K562 (cell line): ENCODE data around the gene TUB. TPM values are rescaled to one million over a fixed set of nuclear protein-coding genes. Genes with fewer than 3 reads are reported as not detected.

Experiments used
- ATAC-seq: fragments of 200-7000 bp; cut with Tn5 transposase; 3 replicates; pipeline ENCODE4 v1.9.1; 2020; ENCODE audit warnings: moderate library complexity
- BruUV-seq: library from RNA; stranded (reverse); fragments of 400-500 nt; replicated peaks from 2 replicates; lab custom pipeline; 2021; lab: Mats Ljungman, UMichigan
- CTCF ChIA-PET: fragments of 300-600 bp; formaldehyde crosslinking; extraction: SDS; loops from one replicate; lab custom pipeline; 2021; ENCODE audit warnings: low intra/inter-chr PET ratio; lab: Yijun Ruan, JAX
- POLR2A ChIA-PET: fragments of 300-600, 350-650 bp; sonication (Branson Sonifier 250); formaldehyde crosslinking; extraction: SDS; loops from one replicate; lab custom pipeline; 2021; ENCODE audit warnings: antibody characterized with exemption, inconsistent platforms; lab: Yijun Ruan, JAX
- DNase-seq, 4 experiments: peaks; one replicate each; pipeline versions ENCODE4 v3.0.0 to v3.0.0-alpha.2; 2011 to 2018; ENCODE audit warnings: low spot score in 3 of 4, mixed read lengths in 3 of 4; ENCODE audit errors: extremely low read depth in 1 of 4
- FAIRE-seq: peaks from 2 replicates; lab custom pipeline; 2011; peaks lifted over from hg19 to GRCh38; lab: Jason Lieb, UNC
- H2AFZ ChIP-seq: 2 replicates; pipeline ENCODE4 v1.6.0; 2011; ENCODE audit warnings: low read depth, low read length, control low read depth, inconsistent platforms
- H3K27ac ChIP-seq: fragments of 200-600 bp; 3 replicates; pipeline ENCODE4 v1.8.0; 2011; ENCODE audit warnings: low read depth, mild to moderate bottlenecking, control low read depth, inconsistent platforms, low read length, moderate library complexity, mixed read lengths; ENCODE audit errors: extremely low read depth
- H3K27me3 ChIP-seq, 2 experiments: fragments of 300-600 bp in 1 of 2; 2 replicates in 1 of 2; 3 replicates in 1 of 2; pipeline versions ENCODE4 v1.6.0 to v1.8.0; 2011; ENCODE audit warnings: inconsistent platforms in 2 of 2, low read length in 2 of 2, mild to moderate bottlenecking in 1 of 2, mixed read lengths in 1 of 2, moderate library complexity in 1 of 2; ENCODE audit not compliant: control insufficient read depth in 2 of 2, insufficient read depth in 2 of 2
- H3K36me3 ChIP-seq: fragments of 300-600 bp; 3 replicates; pipeline ENCODE4 v1.8.0; 2011; ENCODE audit warnings: mild to moderate bottlenecking, low read length, inconsistent platforms; ENCODE audit not compliant: control insufficient read depth, insufficient read depth
- H3K4me1 ChIP-seq, 2 experiments: fragments of 200-600 bp in 1 of 2; replicated peaks in 1 of 2; 2 replicates in 1 of 2; 3 replicates in 1 of 2; pipeline versions ENCODE4 v1.5.1 to v1.8.0; 2011; ENCODE audit warnings: inconsistent platforms in 2 of 2, low read length in 2 of 2, mild to moderate bottlenecking in 1 of 2, mixed read lengths in 1 of 2, moderate library complexity in 1 of 2; ENCODE audit not compliant: control insufficient read depth in 2 of 2, insufficient read depth in 2 of 2
- H3K4me2 ChIP-seq: 2 replicates; pipeline ENCODE4 v1.6.1; 2011; ENCODE audit warnings: low read length, control low read depth, inconsistent platforms, mixed read lengths; ENCODE audit not compliant: insufficient read depth
- H3K4me3 ChIP-seq: fragments of 200-600 bp; sonication (generic), shearing (Covaris generic); 2 replicates; pipeline ENCODE4 v1.5.1; 2016; ENCODE audit warnings: control low read depth, inconsistent platforms
- H3K79me2 ChIP-seq: fragments of 200-600 bp; 3 replicates; pipeline ENCODE4 v1.8.0; 2011; ENCODE audit warnings: low read length, inconsistent platforms; ENCODE audit not compliant: control insufficient read depth, insufficient read depth
- H3K9ac ChIP-seq, 2 experiments: 2 replicates each; pipeline versions ENCODE4 v1.6.0 to v1.6.1; 2011; ENCODE audit warnings: low read depth in 2 of 2, low read length in 2 of 2, control low read depth in 1 of 2, inconsistent platforms in 1 of 2, mild to moderate bottlenecking in 1 of 2, mixed read lengths in 1 of 2; ENCODE audit not compliant: insufficient read depth in 1 of 2
- H3K9me1 ChIP-seq: one replicate; pipeline ENCODE4 v1.6.0; 2011; ENCODE audit warnings: inconsistent platforms, mild to moderate bottlenecking, low read length, moderate library complexity; ENCODE audit not compliant: control insufficient read depth, insufficient read depth
- H3K9me3 ChIP-seq: replicated peaks from 2 replicates; pipeline ENCODE4 v1.5.1; 2011; ENCODE audit warnings: low read depth, low read length, inconsistent platforms; ENCODE audit not compliant: control insufficient read depth, insufficient read depth
- H4K20me1 ChIP-seq: replicated peaks from 2 replicates; pipeline ENCODE4 v1.6.1; 2011; ENCODE audit warnings: low read length, inconsistent platforms, mixed read lengths; ENCODE audit not compliant: control insufficient read depth, insufficient read depth
- BCLAF1 ChIP-seq, 2 experiments: fragments of 450-650 bp in 1 of 2; IDR thresholded peaks; 2 replicates each; pipeline ENCODE4 v1.6.1; 2011 to 2017; ENCODE audit warnings: low read depth in 2 of 2, antibody characterized with exemption in 1 of 2, borderline replicate concordance in 1 of 2, low read length in 1 of 2, mild to moderate bottlenecking in 1 of 2, mixed read lengths in 1 of 2; ENCODE audit not compliant: control insufficient read depth in 1 of 2
- EGR1 ChIP-seq: fragments of 450-650 bp; conservative IDR thresholded peaks from 2 replicates; pipeline ENCODE4 v1.6.1; 2017; ENCODE audit warnings: mild to moderate bottlenecking
- GABPA ChIP-seq: fragments of 200-800 bp; sonication (Bioruptor generic); conservative IDR thresholded peaks from 2 replicates; pipeline ENCODE4 v1.6.1; 2016; ENCODE audit warnings: low read depth, missing genetic modification characterization, missing compliant biosample characterization
- RBM39 ChIP-seq: fragments of 200-400 bp; formaldehyde crosslinking; optimal IDR thresholded peaks from 2 replicates; pipeline ENCODE3; 2018; ENCODE audit warnings: low read depth, low read length
- SIN3B ChIP-seq: fragments of 450-650 bp; IDR thresholded peaks from 2 replicates; pipeline ENCODE4 v1.6.1; 2017; ENCODE audit warnings: low read depth, mild to moderate bottlenecking, moderate library complexity
- USF2 ChIP-seq: sonication (generic); formaldehyde crosslinking; IDR thresholded peaks from 2 replicates; pipeline ENCODE4 v1.5.0; 2020; ENCODE audit warnings: missing genetic modification reagents
- ZNF280A ChIP-seq: fragments of 450-650 bp; IDR thresholded peaks from 2 replicates; pipeline ENCODE4 v1.6.1; 2018; ENCODE audit warnings: mild to moderate bottlenecking, low read depth; ENCODE audit not compliant: partially characterized antibody
- ZNF584 ChIP-seq: fragments of 200-800 bp; sonication (Bioruptor generic); IDR thresholded peaks from 2 replicates; pipeline ENCODE4 v1.6.1; 2016; ENCODE audit warnings: low read depth, mild to moderate bottlenecking, missing genetic modification characterization, missing compliant biosample characterization
- ZNF76 ChIP-seq: fragments of 250-450 bp; sonication (Bioruptor Pico); IDR thresholded peaks from 2 replicates; pipeline ENCODE4 v1.4.0; 2020; ENCODE audit warnings: mild to moderate bottlenecking, moderate library complexity, borderline replicate concordance
- WGBS: fragments of 100-300 bp; shearing (Covaris generic); methylation state at CpG from one replicate; pipeline ENCODE4 v1.1.6; 2016; ENCODE audit warnings: low coverage, mixed read lengths; ENCODE audit not compliant: insufficient coverage; ENCODE audit errors: missing lambda C conversion rate; 5-methylcytosine and 5-hydroxymethylcytosine counted together
- in situ Hi-C: fragments of 300-500 bp; cut with MboI; formaldehyde crosslinking; loops from 4 replicates; pipeline ENCODE4 v1.15.0; 2018; ENCODE audit warnings: inconsistent platforms, mixed read lengths
- intact Hi-C: fragments of 100-400 bp; cut with micrococcal nuclease; formaldehyde crosslinking; loops from 2 replicates; pipeline ENCODE4 v1.14.2; 2022
- polyA plus RNA-seq, 8 experiments: library from polyadenylated mRNA; depleted of rRNA in 4 of 8; stranded (reverse) in 5 of 8; unstranded in 3 of 8; fragments of >200 nt; fragmentation: Nextera tagmentation in 2 of 8; fragmentation: Illumina TruSeq in 1 of 8; extraction: Ambion mirVana in 2 of 8; extraction: Trizol in 1 of 8; gene quantifications; 2 replicates each; pipeline versions ENCODE4 v1.2.1 to v1.2.3, GENCODE V29; 2011 to 2014; ENCODE audit warnings: inconsistent platforms in 1 of 8, missing spikeins in 1 of 8
- total RNA-seq, 7 experiments: library from RNA; depleted of rRNA in 6 of 7; stranded (reverse); fragments of >200 nt in 6 of 7; fragmentation: Illumina TruSeq in 2 of 7; extraction: Trizol in 2 of 7; gene quantifications; 2 replicates each; pipeline versions ENCODE4 v1.2.1 to v1.2.3, GENCODE V29; 2011 to 2021; ENCODE audit warnings: low replicate concordance in 1 of 7

The TUB gene
- total and polyA plus RNA-seq, 9 of the 15 experiments (the other 6 are each of a cell fraction or from before 2014, with no cell fraction given) = not detected

- WGBS = 4% methylated on average over 8 of the region's 9 CpGs
- DNase-seq = no peak
- no peaks in the 10 kb centered on the region for H3K9me1 ChIP-seq
- no peaks in the 10 kb centered on the region for H3K79me2 ChIP-seq
- ATAC-seq = no peak
- POLR2A ChIA-PET = no interaction called here
- H3K9ac ChIP-seq = no peak overlapping the region
- H3K4me1 ChIP-seq = no peaks in the 10 kb centered on the region; a peak in 1 of 5 replicates
- intact Hi-C loops = no loop called here
- no peak overlapping the region for H3K4me2 ChIP-seq
- no peaks in the 10 kb centered on the region for H3K9me3 ChIP-seq
- peaks cover 0 to 43% of the 10 kb centered on the region in 2 experiments; a peak in 3 of 5 replicates for H3K27me3 ChIP-seq
- FAIRE-seq = no peak
- CTCF ChIA-PET = no interaction called here
- no TSS peak for BruUV-seq
- no peak overlapping the region for H3K4me3 ChIP-seq
- H4K20me1 ChIP-seq = no peaks in the 10 kb centered on the region; the same call in 1 of the 2 replicates
- in situ Hi-C loops = no loop called here
- no peak overlapping the region for H2AFZ ChIP-seq
- no peaks in the 10 kb centered on the region for H3K36me3 ChIP-seq
- no peak overlapping the region for H3K27ac ChIP-seq
- TF ChIP-seq EGR1 (no peak), SIN3B (no peak), BCLAF1 (IDR thresholded peaks at IDR 0.05; ENCODE audit: borderline replicate concordance in 1 of 2, control insufficient read depth in 1 of 2, low read depth in 2 of 2, low read length in 1 of 2) (no peak), ZNF76 (CRISPR knock-in tag) (no peak), GABPA (no peak), USF2 (CRISPR knock-in tag) (peak; percentile 39), RBM39 (no peak), ZNF280A (no peak), ZNF584 (CRISPR knock-in tag) (no peak)
Measured at GRCh38 chr11:8058216-8058615, 22.8 kb upstream of the TUB start.
